ENCODE measurements around the gene ENTPD7.

Gene ENTPD7

GRCh38 chr10:99648717-99649116 is 10.6 kb upstream of the ENTPD7 start:
- no peak for DNase-seq

- no peak for DNase-seq
Measured at GRCh38 chr10:99652800-99653390, 6.4 kb upstream of the ENTPD7 start.

- peak; percentile 25 for DNase-seq
Measured at GRCh38 chr10:99654390-99655175, 4.7 kb upstream of the ENTPD7 start.

- DNase-seq, result peak; percentile 64
Measured at GRCh38 chr10:99656199-99657064, 2.9 kb upstream of the ENTPD7 start.

- DNase-seq, result peak; percentile 26
Measured at GRCh38 chr10:99658622-99659030, 683 bp upstream of the ENTPD7 start.

GRCh38 chr10:99659868-99660366 is 608 bp downstream of the ENTPD7 start:
- no peak for DNase-seq

GRCh38 chr10:99660662-99661376 is 1.5 kb downstream of the ENTPD7 start:
- DNase-seq, result peak; percentile 51

- DNase-seq, result peak; percentile 92
Measured at GRCh38 chr10:99661377-99661763, 2.1 kb downstream of the ENTPD7 start.

GRCh38 chr10:99665304-99665703 is 6.0 kb downstream of the ENTPD7 start:
- DNase-seq, result no peak

GRCh38 chr10:99667108-99667751 is 7.9 kb downstream of the ENTPD7 start:
- peak; percentile 94 for DNase-seq

- DNase-seq, result no peak
Measured at GRCh38 chr10:99671386-99671785, 12.1 kb downstream of the ENTPD7 start.

GRCh38 chr10:99672884-99673283 is 13.6 kb downstream of the ENTPD7 start:
- DNase-seq, result no peak

GRCh38 chr10:99673492-99673891 is 14.2 kb downstream of the ENTPD7 start:
- no peak for DNase-seq

- DNase-seq, result no peak
Measured at GRCh38 chr10:99674762-99675161, 15.5 kb downstream of the ENTPD7 start.

GRCh38 chr10:99676426-99676825 is 17.1 kb downstream of the ENTPD7 start:
- DNase-seq, result peak; percentile 85

GRCh38 chr10:99676895-99677294 is 17.6 kb downstream of the ENTPD7 start:
- DNase-seq, result no peak

GRCh38 chr10:99678921-99679320 is 19.6 kb downstream of the ENTPD7 start:
- no peak for DNase-seq

GRCh38 chr10:99681553-99681952 is 22.2 kb downstream of the ENTPD7 start:
- peak; percentile 86 for DNase-seq

GRCh38 chr10:99682032-99682431 is 22.7 kb downstream of the ENTPD7 start:
- DNase-seq, result no peak

- peak; percentile 57 for DNase-seq
Measured at GRCh38 chr10:99682752-99683151, 23.4 kb downstream of the ENTPD7 start.

GRCh38 chr10:99685597-99685967 is 26.3 kb downstream of the ENTPD7 start:
- no peak for DNase-seq

- DNase-seq, result no peak
Measured at GRCh38 chr10:99689461-99689860, 30.2 kb downstream of the ENTPD7 start.
